CD4-positive, alpha-beta T cell treated with Interleukin-21 for 1 hour (primary cell): ENCODE data around the gene FANCM.
"Not testable (repeated sequence)": the region's sequence is repeated elsewhere in the genome, so short reads cannot be mapped to it uniquely, and the experiment has no call there.

Source experiments
- DNase-seq: peaks from one replicate; pipeline ENCODE4 v3.0.0-alpha.2; 2020

Gene FANCM

GRCh38 chr14:45135659-45136395 is at the start of gene FANCM:
TSS of gene FANCM (plus strand) at chr14:45135930. CDS start at chr14:45136032, 102 bp downstream.
- peak; percentile 94 for DNase-seq

- DNase-seq, result no peak
These were observed 45.9 kb upstream of the FANCM start for GRCh38 chr14:45089813-45090212.

DNA sequence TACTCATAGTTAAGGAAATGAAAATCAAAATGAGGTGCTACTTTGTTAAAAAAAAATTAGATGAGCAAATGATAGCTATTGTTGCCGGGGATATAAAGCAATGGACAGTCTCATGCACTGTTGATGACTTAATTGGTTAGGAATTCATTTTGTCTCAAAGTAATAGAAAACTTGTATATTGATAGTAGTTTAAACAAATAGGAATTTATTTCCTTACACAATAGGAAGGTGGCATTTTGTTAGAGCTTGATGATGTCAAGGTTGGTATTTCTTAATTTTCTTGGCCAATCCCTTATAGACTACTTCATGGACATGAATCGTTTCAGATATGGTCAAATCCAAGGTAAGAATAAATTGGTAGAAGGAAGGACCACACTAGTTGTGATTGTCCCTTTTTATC is 44.0 kb upstream of the FANCM start:
- no peak for DNase-seq

GRCh38 chr14:45094275-45094674 is 41.5 kb upstream of the FANCM start:
- no peak for DNase-seq

GRCh38 chr14:45095143-45095542 is 40.6 kb upstream of the FANCM start:
- DNase-seq, result no peak

DNA sequence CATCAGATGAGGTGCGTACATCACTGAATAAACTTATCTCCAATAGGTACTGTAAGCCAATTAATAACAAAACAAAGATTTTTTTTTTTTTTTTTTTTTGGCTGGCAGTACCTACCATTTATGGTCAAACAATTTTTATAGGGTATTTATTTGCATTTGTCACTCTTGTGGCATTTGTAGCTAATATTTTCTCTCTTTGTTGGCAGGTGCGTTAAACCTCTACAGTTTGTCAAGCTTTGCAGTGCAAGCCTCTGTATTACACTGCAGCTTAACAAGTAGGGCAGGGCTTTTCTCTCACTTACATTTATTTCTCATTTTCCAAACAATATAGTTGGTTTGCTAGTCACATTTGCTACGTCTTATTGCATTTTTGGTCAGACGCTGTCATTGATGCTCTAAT is 39.5 kb upstream of the FANCM start:
- DNase-seq, result no peak

DNA sequence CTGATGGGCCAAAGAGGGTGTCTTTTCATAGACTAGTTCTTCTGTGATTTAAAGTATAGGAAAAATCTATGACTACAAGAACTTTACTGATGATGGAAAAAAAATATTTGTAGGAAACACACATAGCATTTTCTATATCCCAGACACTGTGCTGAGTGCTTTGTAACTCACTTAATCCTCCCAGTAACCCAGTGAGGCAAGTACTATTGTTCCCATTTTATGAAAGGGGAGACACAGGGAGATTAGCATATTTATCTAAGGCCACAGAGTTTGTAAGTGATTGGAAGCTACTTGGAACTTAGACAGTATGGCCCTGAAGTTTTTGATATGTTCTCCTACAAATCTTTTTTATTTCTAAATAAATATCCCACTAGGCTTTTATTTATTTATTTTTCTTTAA is 31.9 kb upstream of the FANCM start:
- no peak for DNase-seq

DNA sequence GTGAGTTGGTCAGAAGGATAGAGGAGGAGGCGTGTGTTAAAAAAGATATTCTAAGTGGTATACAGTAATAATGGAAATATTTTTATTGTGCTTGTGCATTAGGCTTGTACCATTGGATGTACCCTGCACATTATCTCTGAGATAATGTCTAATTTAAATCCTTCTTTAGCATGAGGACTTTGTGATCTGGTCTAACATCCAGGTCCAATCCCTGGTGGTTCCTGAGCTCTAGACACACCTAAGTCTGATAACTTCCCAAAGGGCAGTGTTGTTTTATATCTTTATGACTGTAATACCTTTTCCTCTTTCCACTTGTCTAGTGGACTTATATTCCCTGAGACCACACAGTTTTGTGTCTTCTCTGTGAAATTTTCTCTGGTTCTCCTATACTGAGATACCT is 31.2 kb upstream of the FANCM start:
- DNase-seq, result no peak

GRCh38 chr14:45112896-45113781 is 22.6 kb upstream of the FANCM start:
- DNase-seq, result no peak

DNA sequence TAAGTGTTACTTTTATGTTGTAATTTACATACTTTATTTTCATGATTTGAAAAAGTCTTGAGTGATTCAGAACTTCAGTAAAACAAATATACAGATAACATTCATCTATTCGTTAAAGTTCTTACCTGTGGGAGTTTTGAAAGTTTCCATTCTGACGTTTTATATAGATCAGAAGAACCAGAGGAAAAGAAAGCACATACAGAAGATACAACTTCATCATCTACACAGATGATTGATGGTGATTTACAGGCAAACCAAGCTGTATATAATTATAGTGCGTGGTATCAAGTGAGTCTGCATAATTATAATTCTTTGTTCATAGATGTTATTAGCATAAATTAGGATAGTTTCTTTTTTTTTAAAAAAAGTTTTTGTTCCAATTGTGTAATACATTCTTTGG is 21.4 kb upstream of the FANCM start:
- DNase-seq, result no peak

DNA sequence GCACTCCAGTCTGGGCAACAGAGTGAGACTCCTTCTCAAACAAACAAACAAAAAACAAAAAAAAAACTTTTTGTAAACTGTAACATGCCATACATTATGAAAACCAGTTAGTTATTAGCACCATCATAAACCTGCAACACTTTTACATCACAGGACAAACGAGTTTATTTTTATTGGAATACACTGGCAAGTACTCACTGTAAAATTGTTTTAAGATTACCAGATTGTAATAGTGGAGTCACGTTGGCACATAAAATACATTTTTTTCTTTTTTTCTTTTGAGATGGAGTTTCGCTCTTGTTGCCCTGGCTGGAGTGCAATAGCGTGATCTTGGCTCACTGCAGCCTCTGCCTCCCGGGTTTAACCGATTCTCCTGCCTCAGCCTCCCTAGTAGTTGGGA is 17.1 kb upstream of the FANCM start:
- no peak for DNase-seq

DNA sequence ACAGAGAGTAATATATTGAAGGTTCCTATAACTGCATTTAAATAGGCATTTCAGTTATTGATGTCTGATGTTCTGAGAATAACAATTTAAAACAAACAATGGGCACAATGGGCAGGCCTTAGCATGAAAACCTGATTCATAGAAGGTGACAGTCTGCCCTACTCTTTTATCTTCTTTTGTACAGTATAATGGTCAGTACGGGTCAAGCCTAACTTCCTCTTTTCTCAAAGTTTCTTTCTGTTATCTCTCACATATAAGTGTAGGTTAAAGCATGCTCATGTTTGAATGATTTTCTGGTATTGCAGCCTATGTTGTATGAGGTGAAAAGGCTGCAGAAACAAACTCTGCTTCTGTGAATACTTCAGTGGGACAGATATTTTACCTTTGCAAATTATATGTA is 15.6 kb upstream of the FANCM start:
- no peak for DNase-seq

- no peak for DNase-seq
These were observed 12.5 kb upstream of the FANCM start for GRCh38 chr14:45123271-45123670.

DNA sequence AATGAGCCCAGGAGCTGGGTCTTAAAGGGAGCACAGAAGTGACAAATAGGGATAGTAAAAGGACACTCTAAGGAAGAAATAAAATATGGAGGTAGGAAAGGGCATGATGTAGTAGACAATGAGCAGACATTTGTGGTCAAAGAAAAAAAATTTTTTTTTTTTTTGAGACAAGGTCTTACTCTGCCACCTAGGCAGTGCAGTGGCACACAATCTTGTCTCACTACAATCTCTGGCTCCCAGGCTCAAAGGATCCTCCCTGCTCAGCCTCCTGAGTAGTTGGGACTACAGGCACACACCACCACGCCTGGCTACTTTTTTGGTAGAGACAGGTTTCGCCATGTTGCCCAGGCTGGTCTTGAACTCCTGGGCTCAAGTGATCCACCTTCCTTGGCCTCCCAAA is 10.0 kb upstream of the FANCM start:
- DNase-seq, result no peak

- DNase-seq, result no peak
These were observed 6.6 kb upstream of the FANCM start for GRCh38 chr14:45128963-45129629.

GRCh38 chr14:45133683-45134050 is 2.1 kb upstream of the FANCM start:
- peak; percentile 10 for DNase-seq

DNA sequence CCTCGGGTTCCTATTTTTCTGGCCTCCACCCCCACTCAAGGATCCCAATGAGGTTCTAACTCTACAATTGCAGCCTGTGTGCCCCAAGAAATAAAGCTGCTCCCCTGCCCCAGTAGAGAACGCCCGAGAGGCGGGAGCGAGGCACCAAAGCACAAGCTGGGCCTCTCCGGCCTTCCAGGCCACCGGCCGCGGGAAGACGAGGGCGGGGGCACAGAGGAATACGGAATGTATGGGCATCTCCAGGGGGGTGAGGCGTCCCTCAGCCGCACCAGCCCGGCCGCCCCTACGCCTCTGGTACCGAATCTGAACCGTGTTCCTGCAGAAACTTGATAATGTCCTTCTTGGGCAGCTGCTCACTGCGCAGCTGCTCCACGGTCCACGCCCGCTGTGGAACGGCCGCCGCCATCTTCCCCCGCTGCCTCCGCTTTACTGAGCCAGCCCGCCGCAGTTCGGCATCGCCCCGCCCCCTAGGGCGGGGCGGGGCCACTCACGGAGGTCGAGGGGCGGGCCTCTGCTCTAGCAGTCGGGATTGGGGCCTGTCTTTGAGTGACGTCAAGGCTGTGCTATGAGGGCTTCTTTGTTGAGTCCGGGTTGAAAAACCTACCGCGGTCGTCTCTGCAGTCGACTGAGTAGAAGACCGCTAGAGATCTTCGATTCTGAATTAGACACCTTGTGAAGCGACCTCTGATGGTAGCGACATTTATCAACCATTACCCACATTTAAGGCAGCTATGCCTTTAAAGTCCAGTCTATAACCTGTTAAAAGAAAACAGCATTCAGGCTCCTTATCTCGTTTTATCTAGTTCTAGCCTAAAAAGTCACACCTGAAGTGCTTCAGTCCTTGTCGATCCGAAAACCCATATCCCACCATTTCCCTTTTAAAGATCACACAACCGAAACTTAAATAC is 1.4 kb upstream of the FANCM start, which contains the start of gene FKBP3:
TSS of gene FKBP3 (minus strand) at position 431 of the 908 bp plus-strand sequence. CDS start at position 406, 25 bp downstream.
- peak; percentile 98 for DNase-seq

GRCh38 chr14:45135156-45135555 is 574 bp upstream of the FANCM start:
- DNase-seq, result no peak

DNA sequence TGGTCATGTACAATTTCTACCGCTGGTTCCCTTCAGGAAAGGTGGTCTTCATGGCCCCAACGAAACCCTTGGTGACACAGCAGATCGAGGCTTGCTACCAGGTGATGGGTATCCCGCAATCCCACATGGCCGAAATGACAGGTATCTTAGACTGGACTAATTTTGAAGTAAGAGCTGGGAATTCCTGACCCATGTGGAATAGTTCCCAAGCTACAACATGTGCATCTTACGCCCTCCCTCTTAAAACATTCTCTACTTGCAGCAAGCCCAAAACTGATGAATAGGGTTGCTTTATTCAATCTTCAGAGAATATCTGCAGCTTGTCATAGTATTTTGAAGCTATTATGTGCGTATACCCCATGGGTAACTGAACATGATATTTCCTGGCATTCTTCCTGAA is 669 bp downstream of the FANCM start:
- no peak for DNase-seq

DNA sequence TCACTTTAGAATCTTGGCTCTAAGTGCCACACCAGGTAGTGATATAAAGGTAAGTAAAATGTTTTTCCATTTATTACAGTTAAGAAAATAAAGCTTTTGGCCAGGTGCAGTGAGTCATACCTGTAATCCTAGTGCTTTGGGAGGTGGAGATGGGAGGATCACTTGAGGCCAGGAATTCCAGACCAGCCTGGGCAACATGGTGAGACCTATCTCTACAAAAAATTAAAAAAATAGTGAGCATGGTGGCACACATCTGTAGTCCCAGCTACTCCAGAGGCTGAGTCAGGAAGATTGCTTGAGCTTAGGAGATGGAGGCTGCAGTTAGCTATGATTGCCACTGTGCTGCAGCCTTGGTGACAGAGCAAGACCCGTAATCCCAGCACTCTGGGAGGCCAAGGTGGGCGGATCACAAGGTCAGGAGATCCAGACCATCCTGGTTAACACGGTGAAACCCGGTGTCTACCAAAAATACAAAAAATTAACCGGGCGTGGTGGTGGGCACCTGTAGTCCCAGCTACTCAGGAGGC is 5.0 kb downstream of the FANCM start:
- DNase-seq, result no peak

DNA sequence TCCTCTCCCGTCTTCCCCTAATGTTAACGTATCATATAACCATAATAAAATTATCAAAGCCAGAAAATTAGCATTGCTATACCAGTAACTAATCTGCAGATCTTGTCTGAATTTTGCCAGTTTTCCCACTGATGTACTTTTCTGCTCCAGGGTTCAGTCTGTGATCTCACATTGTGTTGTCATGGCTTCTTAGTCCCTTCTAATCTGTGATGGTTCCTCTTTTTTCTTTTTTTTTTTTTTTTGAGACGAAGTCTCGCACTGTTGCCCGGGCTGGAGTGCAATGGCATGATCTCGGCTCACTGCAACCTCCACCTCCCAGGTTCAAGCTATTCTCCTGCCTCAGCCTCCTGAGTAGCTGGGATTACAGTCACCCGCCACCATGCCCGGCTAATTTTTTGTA is 6.4 kb downstream of the FANCM start:
- not testable (repeated sequence) for DNase-seq

- DNase-seq, result no peak
These were observed 8.9 kb downstream of the FANCM start for GRCh38 chr14:45144658-45145057.
